ENCODE results near the gene NVL.

- no peak for TF ChIP-seq POLR2A (IDR thresholded peaks at IDR 0.05)
- TF ChIP-seq, protein P1, sequence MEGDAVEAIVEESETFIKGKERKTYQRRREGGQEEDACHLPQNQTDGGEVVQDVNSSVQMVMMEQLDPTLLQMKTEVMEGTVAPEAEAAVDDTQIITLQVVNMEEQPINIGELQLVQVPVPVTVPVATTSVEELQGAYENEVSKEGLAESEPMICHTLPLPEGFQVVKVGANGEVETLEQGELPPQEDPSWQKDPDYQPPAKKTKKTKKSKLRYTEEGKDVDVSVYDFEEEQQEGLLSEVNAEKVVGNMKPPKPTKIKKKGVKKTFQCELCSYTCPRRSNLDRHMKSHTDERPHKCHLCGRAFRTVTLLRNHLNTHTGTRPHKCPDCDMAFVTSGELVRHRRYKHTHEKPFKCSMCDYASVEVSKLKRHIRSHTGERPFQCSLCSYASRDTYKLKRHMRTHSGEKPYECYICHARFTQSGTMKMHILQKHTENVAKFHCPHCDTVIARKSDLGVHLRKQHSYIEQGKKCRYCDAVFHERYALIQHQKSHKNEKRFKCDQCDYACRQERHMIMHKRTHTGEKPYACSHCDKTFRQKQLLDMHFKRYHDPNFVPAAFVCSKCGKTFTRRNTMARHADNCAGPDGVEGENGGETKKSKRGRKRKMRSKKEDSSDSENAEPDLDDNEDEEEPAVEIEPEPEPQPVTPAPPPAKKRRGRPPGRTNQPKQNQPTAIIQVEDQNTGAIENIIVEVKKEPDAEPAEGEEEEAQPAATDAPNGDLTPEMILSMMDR (IDR thresholded peaks at IDR 0.05) = no peak
- no peak for TF ChIP-seq POLR2AphosphoS5 (IDR thresholded peaks at IDR 0.05)
Measured at GRCh38 chr1:224177356-224177999, 152.5 kb downstream of the NVL start.
